Liver (tissue), 9 donors: Measurements from ENCODE around the gene MXD4. TPM values are rescaled to one million over a fixed set of nuclear protein-coding genes. Genes with fewer than 3 reads are reported as not detected.

Source experiments
- DNase-seq: peaks from one replicate; pipeline ENCODE4 v3.0.0-alpha.2; 2017; ENCODE audit warnings: low spot score
- H3K27ac ChIP-seq, 2 donors: one replicate each; pipeline ENCODE4 v1.7.0; 2013; ENCODE audit warnings: inconsistent platforms in 2 of 2, low read length in 2 of 2, control low read depth in 1 of 2, low read depth in 1 of 2, mild to moderate bottlenecking in 1 of 2
- H3K27me3 ChIP-seq, 4 donors: one replicate each; pipeline versions ENCODE4 v1.6.1 to v1.7.0; 2013; ENCODE audit warnings: low read length in 3 of 4, inconsistent platforms in 1 of 4, mild to moderate bottlenecking in 1 of 4, moderate library complexity in 1 of 4; ENCODE audit not compliant: control insufficient read depth in 4 of 4, insufficient read depth in 4 of 4
- H3K36me3 ChIP-seq, 4 donors: one replicate each; pipeline versions ENCODE4 v1.6.1 to v1.7.0; 2013; ENCODE audit warnings: low read length in 3 of 4, mild to moderate bottlenecking in 3 of 4, low read depth in 1 of 4, moderate library complexity in 1 of 4; ENCODE audit not compliant: control insufficient read depth in 4 of 4, insufficient read depth in 3 of 4
- H3K4me1 ChIP-seq, 4 donors: one replicate each; pipeline versions ENCODE4 v1.6.1 to v1.7.0; 2013; ENCODE audit warnings: low read length in 3 of 4, mild to moderate bottlenecking in 3 of 4, moderate library complexity in 1 of 4; ENCODE audit not compliant: control insufficient read depth in 4 of 4, insufficient read depth in 4 of 4
- H3K4me3 ChIP-seq, 3 donors: one replicate each; pipeline versions ENCODE4 v1.6.1 to v1.7.0; 2013; ENCODE audit warnings: low read length in 3 of 3, control low read depth in 1 of 3, low read depth in 1 of 3, mild to moderate bottlenecking in 1 of 3
- H3K9ac ChIP-seq, 2 donors: one replicate each; pipeline ENCODE4 v1.7.0; 2013; ENCODE audit warnings: low read length in 2 of 2, mild to moderate bottlenecking in 2 of 2, moderate library complexity in 2 of 2, control low read depth in 1 of 2, low read depth in 1 of 2
- H3K9me3 ChIP-seq, 4 donors: one replicate each; pipeline versions ENCODE4 v1.6.1 to v1.7.0; 2013; ENCODE audit warnings: low read length in 3 of 4; ENCODE audit not compliant: control insufficient read depth in 4 of 4
- FOXA1 ChIP-seq: IDR thresholded peaks from 2 replicates; pipeline ENCODE4 v1.6.1; 2016; ENCODE audit warnings: antibody characterized with exemption
- GABPA ChIP-seq, 2 donors: IDR thresholded peaks in 1 of 2; conservative IDR thresholded peaks in 1 of 2; 2 replicates each; pipeline ENCODE4 v1.6.1; 2016; ENCODE audit warnings: antibody characterized with exemption in 2 of 2, mild to moderate bottlenecking in 1 of 2, moderate library complexity in 1 of 2
- HNF4G ChIP-seq: IDR thresholded peaks from 2 replicates; pipeline ENCODE4 v1.6.1; 2016; ENCODE audit warnings: antibody characterized with exemption
- NR2F2 ChIP-seq: IDR thresholded peaks from 2 replicates; pipeline ENCODE4 v1.6.1; 2016; ENCODE audit warnings: antibody characterized with exemption
- RAD21 ChIP-seq, 2 donors: IDR thresholded peaks; 2 replicates each; pipeline ENCODE4 v1.6.1; 2016; ENCODE audit warnings: antibody characterized with exemption in 2 of 2, mild to moderate bottlenecking in 2 of 2
- RXRA ChIP-seq, 2 donors: IDR thresholded peaks; 2 replicates each; pipeline ENCODE4 v1.6.1; 2017 to 2018; ENCODE audit warnings: antibody characterized with exemption in 2 of 2, mild to moderate bottlenecking in 1 of 2
- SP1 ChIP-seq: IDR thresholded peaks from 2 replicates; pipeline ENCODE4 v1.6.1; 2018; ENCODE audit warnings: antibody characterized with exemption, mild to moderate bottlenecking
- TAF1 ChIP-seq: conservative IDR thresholded peaks from 2 replicates; pipeline ENCODE4 v1.6.1; 2016; ENCODE audit warnings: antibody characterized with exemption, mild to moderate bottlenecking
- YY1 ChIP-seq: IDR thresholded peaks from 2 replicates; pipeline ENCODE4 v1.6.1; 2016; ENCODE audit warnings: antibody characterized with exemption, mild to moderate bottlenecking
- WGBS: extraction: QIAGEN DNeasy Blood & Tissue Kit; methylation state at CpG from one replicate; pipeline ENCODE4 v1.1.7; 2013; 5-methylcytosine and 5-hydroxymethylcytosine counted together
- polyA plus RNA-seq, 2 donors: library from polyadenylated mRNA; stranded (reverse) in 1 of 2; unstranded in 1 of 2; fragments of 200-250 nt in 1 of 2; fragments of >200 nt in 1 of 2; fragmentation: Nextera tagmentation in 1 of 2; extraction: Ambion mirVana in 1 of 2; gene quantifications; one replicate each; pipeline versions ENCODE4 v1.2.1 to v1.2.3, GENCODE V29; 2013 to 2015
- total RNA-seq, 2 donors: library from RNA; depleted of rRNA; stranded (reverse); fragments of >200 nt; gene quantifications; one replicate each; pipeline ENCODE4 v1.2.3, GENCODE V29; 2014
- TF ChIP-seq, protein P1 (sequence below): IDR thresholded peaks from 2 replicates; pipeline ENCODE4 v1.6.1; 2016; ENCODE audit warnings: antibody characterized with exemption, mild to moderate bottlenecking
- donor health status: healthy.
- donor health status: healthy.
- donor health status: healthy.
- donor health status: healthy.
- donor health status: healthy.

Gene MXD4
- total and polyA plus RNA-seq, 4 donors: 6.5 to 19.6 (median 15.9) TPM

DNA sequence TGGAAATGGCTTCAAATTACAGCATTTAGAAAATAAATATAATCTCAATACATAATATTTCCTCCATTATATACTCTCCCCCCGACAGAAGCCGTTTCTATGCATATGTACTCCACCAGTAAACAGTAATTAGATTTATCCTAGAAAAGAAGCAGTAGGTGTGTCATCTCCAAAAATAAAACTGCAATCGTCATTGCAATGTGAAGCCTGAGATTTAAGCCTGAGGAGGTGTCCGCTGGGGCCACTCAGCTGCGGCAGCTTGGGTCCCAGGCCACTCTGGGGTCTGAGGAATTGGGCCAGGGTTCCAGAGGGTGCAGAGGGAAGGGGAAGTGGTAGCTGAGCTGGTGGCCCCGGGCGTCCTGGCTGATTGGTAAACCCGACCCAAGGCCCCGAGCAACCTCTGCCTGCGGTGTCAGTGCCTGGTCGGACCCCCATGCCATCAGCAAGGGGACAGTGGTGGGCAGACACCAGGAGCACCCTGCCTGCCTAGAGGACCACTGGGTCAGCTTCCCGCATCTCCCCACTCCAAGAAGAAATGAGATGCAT is 7.8 kb upstream of the MXD4 start:
- 91% methylated on average over 12 of the region's 12 CpGs for WGBS
- DNase-seq: no peak
- H3K4me3 ChIP-seq: no peak overlapping the region

DNA sequence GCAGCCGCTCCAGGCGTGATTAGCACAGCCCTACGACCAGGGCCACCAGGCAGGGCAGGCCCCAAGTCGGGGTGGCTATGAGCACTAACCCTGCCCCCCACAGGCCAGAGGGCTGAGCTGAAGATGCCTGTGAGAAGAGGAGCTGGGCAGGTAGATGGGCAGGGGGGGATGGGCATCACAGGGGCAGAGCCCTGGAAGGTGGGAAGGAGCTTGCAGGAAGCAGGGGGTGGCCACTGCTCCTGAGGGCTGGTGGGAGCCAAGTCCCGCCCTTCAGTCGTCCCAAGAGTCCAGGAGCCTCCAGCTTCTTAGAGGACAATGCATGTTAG is 7.3 kb upstream of the MXD4 start:
- Histone ChIP-seq H3K27me3 (no peaks in the 10 kb centered on the region), H3K4me1 (peaks cover 0 to 9% (median 6%) of the 10 kb centered on the region in 4 donors), H3K9me3 (no peaks in the 10 kb centered on the region), H3K9ac (no peak overlapping the region), H3K4me3 (no peak overlapping the region), H3K36me3 (no peaks in the 10 kb centered on the region), H3K27ac (no peak overlapping the region)
- 90% methylated on average over 6 of the region's 6 CpGs for WGBS
- TF ChIP-seq RAD21 (IDR thresholded peaks at IDR 0.05) (no peak), NR2F2 (no peak), TAF1 (no peak), GABPA (IDR thresholded peaks at IDR 0.05 in 1 of 2, conservative IDR thresholded peaks at IDR 0.05 in 1 of 2) (no peak)
- TF ChIP-seq, protein P1, sequence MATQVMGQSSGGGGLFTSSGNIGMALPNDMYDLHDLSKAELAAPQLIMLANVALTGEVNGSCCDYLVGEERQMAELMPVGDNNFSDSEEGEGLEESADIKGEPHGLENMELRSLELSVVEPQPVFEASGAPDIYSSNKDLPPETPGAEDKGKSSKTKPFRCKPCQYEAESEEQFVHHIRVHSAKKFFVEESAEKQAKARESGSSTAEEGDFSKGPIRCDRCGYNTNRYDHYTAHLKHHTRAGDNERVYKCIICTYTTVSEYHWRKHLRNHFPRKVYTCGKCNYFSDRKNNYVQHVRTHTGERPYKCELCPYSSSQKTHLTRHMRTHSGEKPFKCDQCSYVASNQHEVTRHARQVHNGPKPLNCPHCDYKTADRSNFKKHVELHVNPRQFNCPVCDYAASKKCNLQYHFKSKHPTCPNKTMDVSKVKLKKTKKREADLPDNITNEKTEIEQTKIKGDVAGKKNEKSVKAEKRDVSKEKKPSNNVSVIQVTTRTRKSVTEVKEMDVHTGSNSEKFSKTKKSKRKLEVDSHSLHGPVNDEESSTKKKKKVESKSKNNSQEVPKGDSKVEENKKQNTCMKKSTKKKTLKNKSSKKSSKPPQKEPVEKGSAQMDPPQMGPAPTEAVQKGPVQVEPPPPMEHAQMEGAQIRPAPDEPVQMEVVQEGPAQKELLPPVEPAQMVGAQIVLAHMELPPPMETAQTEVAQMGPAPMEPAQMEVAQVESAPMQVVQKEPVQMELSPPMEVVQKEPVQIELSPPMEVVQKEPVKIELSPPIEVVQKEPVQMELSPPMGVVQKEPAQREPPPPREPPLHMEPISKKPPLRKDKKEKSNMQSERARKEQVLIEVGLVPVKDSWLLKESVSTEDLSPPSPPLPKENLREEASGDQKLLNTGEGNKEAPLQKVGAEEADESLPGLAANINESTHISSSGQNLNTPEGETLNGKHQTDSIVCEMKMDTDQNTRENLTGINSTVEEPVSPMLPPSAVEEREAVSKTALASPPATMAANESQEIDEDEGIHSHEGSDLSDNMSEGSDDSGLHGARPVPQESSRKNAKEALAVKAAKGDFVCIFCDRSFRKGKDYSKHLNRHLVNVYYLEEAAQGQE: no peak
- DNase-seq: no peak

More for the DNA sequence above, 7.8 kb upstream of the MXD4 start:
- no peak overlapping the region for H3K27ac ChIP-seq
- peaks cover 0 to 9% (median 6%) of the 10 kb centered on the region in 4 donors for H3K4me1 ChIP-seq
- no peak for TF ChIP-seq SP1
- no peak for TF ChIP-seq RXRA (IDR thresholded peaks at IDR 0.05)
- TF ChIP-seq TAF1: no peak
- TF ChIP-seq, protein P1: no peak
- no peak for TF ChIP-seq HNF4G
- TF ChIP-seq NR2F2: no peak
- no peak for TF ChIP-seq YY1
- TF ChIP-seq FOXA1: no peak
- H3K9me3 ChIP-seq: no peaks in the 10 kb centered on the region
- H3K27me3 ChIP-seq: no peaks in the 10 kb centered on the region
- H3K9ac ChIP-seq: no peak overlapping the region
- H3K36me3 ChIP-seq: no peaks in the 10 kb centered on the region
